GM12892 (cell line): ENCODE data around the gene TEX14.

ENCODE experiments used
- POLR2A ChIP-seq: IDR thresholded peaks from 2 replicates; pipeline ENCODE4 v1.6.1; 2011; ENCODE audit warnings: low read depth, low read length, control low read depth
- POLR2AphosphoS5 ChIP-seq: IDR thresholded peaks from 2 replicates; pipeline ENCODE4 v1.6.1; 2011; ENCODE audit warnings: low read depth, low read length, control low read depth
- TAF1 ChIP-seq: IDR thresholded peaks from 2 replicates; pipeline ENCODE4 v1.6.1; 2011; ENCODE audit warnings: low read depth, mild to moderate bottlenecking, control low read depth, low read length, borderline replicate concordance

DNA sequence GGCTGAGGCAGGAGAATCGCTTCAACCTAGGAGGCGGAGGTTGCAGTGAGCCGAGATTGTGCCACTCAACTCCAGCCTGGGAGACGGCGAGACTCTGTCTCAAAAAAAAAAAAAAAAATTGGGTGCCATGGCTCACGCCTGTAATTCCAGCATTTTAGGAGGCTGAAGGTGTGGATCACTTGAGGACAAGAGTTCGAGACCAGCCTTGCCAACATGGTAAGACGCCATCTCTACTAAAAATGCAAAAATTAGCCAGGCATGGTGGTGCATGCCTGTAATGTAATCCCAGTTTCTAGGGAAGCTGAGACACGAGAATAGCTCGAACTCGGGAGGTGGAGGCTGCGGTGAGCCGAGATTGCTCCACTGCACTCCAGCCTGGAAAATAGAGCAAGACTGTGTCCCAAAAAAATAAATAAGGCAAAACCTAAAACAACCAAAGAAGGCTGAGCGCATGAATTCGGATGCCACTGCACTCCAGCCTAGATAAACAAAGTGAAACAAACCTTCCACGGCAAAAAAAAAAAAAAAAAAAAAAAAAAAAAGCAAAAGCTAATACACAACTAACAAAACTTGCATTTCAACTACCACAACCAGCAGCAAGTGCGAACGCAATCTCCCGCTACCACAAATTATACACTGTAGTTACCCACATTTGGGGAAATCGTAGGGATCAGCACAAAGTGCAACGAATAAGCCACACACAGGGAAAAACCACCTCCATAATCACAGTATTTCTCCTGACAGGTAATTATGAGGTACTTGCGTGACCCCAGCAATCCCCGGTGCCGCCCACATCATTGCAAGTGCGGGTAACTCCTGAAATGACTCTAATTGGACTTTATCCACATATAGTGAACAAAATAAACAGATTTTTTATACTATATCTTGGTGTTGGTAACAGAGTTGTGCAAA lies 25.6 kb downstream of the TEX14 start:
- no peak for TF ChIP-seq POLR2A
- no peak for TF ChIP-seq POLR2AphosphoS5
- TF ChIP-seq TAF1: no peak
